Gastroesophageal sphincter (tissue), 4 donors: ENCODE data around the gene MPPED1. TPM values are rescaled to one million over a fixed set of nuclear protein-coding genes. Genes with fewer than 3 reads are reported as not detected.

ENCODE experiments used
- ATAC-seq: fragments of 150-250 bp; one replicate; pipeline ENCODE4 v1.9.1; 2016; ENCODE audit warnings: mild to moderate bottlenecking, moderate library complexity
- H3K27ac ChIP-seq, 4 donors: fragments of 200-600 bp; sonication (generic) in 3 of 4; 1 replicate in 3 of 4; 2 replicates in 1 of 4; pipeline ENCODE4 v1.5.1; 2016 to 2019
- H3K27me3 ChIP-seq: fragments of 200-600 bp; sonication (generic); one replicate; pipeline ENCODE4 v1.5.1; 2019
- H3K36me3 ChIP-seq, 2 donors: fragments of 200-600 bp; sonication (generic); one replicate each; pipeline ENCODE4 v1.5.1; 2019; ENCODE audit warnings: control low read depth in 1 of 2
- H3K4me1 ChIP-seq, 3 donors: fragments of 200-600 bp; sonication (generic); 1 replicate in 2 of 3; 2 replicates in 1 of 3; pipeline ENCODE4 v1.5.1; 2016 to 2019; ENCODE audit warnings: control low read depth in 2 of 3
- H3K4me3 ChIP-seq, 2 donors: fragments of 200-600 bp; sonication (generic); one replicate each; pipeline ENCODE4 v1.5.1; 2019; ENCODE audit warnings: mild to moderate bottlenecking in 1 of 2, moderate library complexity in 1 of 2
- H3K9me3 ChIP-seq, 3 donors: fragments of 200-600 bp; sonication (generic); one replicate each; pipeline ENCODE4 v1.5.1; 2017 to 2019; ENCODE audit warnings: control low read depth in 2 of 3
- EP300 ChIP-seq: sonication (generic); formaldehyde crosslinking; IDR thresholded peaks from one replicate; pipeline ENCODE4 v1.6.1; 2017; ENCODE audit warnings: antibody characterized with exemption, mild to moderate bottlenecking
- POLR2A ChIP-seq, 2 donors: fragments of 450-650 bp; IDR thresholded peaks; one replicate each; pipeline ENCODE4 v1.6.1; 2017; ENCODE audit warnings: antibody characterized with exemption in 2 of 2, mild to moderate bottlenecking in 2 of 2, moderate library complexity in 1 of 2
- POLR2AphosphoS5 ChIP-seq: sonication (generic); formaldehyde crosslinking; IDR thresholded peaks from one replicate; pipeline ENCODE4 v1.6.1; 2017; ENCODE audit warnings: antibody characterized with exemption
- WGBS, 2 donors: methylation state at CpG; one replicate each; pipeline ENCODE4 v1.1.5; 2018; ENCODE audit warnings: low coverage in 1 of 2; 5-methylcytosine and 5-hydroxymethylcytosine counted together
- total RNA-seq, 4 donors: library from RNA; depleted of rRNA; stranded (reverse); fragments of >200 nt; gene quantifications; one replicate each; pipeline ENCODE4 v1.1.0, GENCODE V29; 2016
- TF ChIP-seq, protein P1 (sequence below), 4 experiments: fragments of 200-600 bp in 2 of 4; fragments of 450-650 bp in 2 of 4; sonication (generic) in 1 of 4; IDR thresholded peaks; one replicate each; pipeline ENCODE4 v1.5.1; 2017 to 2019; ENCODE audit warnings: antibody characterized with exemption in 4 of 4, mild to moderate bottlenecking in 2 of 4, moderate library complexity in 2 of 4

The MPPED1 gene
- total RNA-seq, 4 donors from 2014 or later, result 0.13 TPM; not detected in 3

DNA sequence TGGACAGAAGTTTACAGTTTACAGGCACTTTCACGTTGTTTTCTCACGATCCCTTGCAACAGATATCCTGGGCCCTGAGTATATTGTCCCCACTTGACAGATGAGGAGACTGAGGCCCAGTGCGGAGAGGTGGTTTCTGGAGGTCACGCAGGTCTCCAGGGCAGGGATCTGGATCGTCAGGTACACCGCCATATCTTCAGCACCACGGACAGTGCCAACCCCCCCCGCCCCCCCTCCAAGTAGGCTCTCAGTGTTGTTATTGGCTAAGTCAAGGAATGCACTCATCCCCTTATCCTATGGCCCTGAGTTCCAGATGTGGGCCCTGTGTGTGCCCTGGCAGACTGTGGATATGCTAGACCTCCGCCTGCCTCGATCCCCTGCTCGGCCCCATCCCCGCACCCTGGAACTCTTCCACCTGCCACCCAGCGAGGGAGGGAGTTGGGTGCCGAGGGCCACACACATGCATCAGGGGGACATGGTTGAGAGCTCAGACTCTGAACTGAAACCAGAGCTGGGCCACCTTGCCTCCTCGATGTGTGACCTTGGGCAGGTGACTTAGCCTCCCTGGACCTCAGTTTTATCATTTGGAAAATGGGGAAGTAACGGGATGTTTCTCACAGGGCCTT lies 37.5 kb downstream of the MPPED1 start:
- H3K36me3 ChIP-seq, result no peaks in the 10 kb centered on the region
- no peak overlapping the region for H3K27ac ChIP-seq
- H3K9me3 ChIP-seq, result no peaks in the 10 kb centered on the region
- TF ChIP-seq EP300, result no peak
- no peak for TF ChIP-seq POLR2AphosphoS5
- no peak for TF ChIP-seq POLR2A (IDR thresholded peaks at IDR 0.05)
- TF ChIP-seq, protein P1, sequence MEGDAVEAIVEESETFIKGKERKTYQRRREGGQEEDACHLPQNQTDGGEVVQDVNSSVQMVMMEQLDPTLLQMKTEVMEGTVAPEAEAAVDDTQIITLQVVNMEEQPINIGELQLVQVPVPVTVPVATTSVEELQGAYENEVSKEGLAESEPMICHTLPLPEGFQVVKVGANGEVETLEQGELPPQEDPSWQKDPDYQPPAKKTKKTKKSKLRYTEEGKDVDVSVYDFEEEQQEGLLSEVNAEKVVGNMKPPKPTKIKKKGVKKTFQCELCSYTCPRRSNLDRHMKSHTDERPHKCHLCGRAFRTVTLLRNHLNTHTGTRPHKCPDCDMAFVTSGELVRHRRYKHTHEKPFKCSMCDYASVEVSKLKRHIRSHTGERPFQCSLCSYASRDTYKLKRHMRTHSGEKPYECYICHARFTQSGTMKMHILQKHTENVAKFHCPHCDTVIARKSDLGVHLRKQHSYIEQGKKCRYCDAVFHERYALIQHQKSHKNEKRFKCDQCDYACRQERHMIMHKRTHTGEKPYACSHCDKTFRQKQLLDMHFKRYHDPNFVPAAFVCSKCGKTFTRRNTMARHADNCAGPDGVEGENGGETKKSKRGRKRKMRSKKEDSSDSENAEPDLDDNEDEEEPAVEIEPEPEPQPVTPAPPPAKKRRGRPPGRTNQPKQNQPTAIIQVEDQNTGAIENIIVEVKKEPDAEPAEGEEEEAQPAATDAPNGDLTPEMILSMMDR (IDR thresholded peaks at IDR 0.05), result no peak
- 17 to 77% methylated on average over 3 of the region's 16 CpGs for WGBS, 2 donors
- ATAC-seq, result no peak
- no peaks in the 10 kb centered on the region for H3K4me1 ChIP-seq
- no peak overlapping the region for H3K4me3 ChIP-seq
- H3K27me3 ChIP-seq, result peaks cover 62% of the 10 kb centered on the region

DNA sequence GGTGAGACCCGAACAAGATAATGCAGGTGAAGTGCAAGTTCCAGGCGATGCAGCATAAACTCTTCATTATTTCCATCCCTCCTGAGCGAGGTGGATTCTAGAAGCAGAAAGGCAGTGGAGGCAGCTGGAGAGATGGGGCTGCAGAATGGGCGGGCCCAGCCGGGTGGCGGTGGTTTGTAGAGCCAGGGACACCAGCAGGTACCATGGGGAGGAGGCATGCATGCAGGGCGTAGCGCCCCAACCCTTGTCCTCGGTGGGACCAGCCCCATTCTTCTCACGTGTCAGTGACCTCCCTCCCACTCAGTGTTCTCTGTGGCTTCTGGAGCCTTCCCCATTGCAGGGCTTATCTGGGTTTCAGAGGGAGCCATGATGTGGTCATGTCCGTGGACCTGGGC lies 38.0 kb downstream of the MPPED1 start:
- Histone ChIP-seq H3K27me3 (peaks cover 67% of the 10 kb centered on the region), H3K4me1 (no peaks in the 10 kb centered on the region), H3K36me3 (no peaks in the 10 kb centered on the region), H3K9me3 (no peaks in the 10 kb centered on the region), H3K4me3 (no peak overlapping the region), H3K27ac (no peak overlapping the region)
- TF ChIP-seq POLR2A (IDR thresholded peaks at IDR 0.05) (no peak), EP300 (no peak), POLR2AphosphoS5 (no peak)
- TF ChIP-seq, protein P1 (IDR thresholded peaks at IDR 0.05), result no peak
- ATAC-seq, result no peak
- WGBS, 2 donors, result 73 to 92% methylated on average over 2 to 9 of the region's 11 CpGs

DNA sequence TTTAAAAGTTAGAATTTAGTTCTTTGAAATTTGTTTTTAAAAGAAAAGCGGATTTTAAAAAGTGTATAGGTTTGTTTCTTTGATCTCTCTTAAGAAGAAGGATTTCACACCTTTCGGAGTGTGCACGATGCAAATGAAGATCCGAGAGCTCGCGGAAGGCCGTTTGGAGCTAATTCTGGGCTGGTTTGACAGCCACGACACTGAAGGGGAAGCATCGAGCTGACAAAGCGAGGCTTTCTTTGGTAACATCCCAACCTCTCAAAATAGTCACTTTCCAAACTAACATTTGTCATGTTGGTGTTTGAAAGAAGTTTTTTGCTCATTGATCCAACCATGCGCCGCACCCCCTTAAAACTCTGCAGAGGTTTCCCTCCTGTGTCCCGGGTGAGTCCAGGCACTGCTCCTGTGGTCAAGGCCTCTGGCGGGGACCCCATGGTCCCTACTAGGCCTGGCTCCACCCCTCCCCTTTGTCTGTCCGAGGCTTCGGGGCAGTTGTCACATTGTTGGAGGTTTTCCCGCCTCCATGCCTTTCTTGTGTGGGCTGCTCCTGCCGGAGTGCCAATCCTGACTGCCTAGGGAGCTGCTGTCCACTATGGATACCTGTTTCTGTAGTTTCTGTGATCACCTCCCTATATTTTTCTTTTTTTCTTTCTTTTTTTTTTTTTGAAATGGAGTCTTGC lies 39.7 kb downstream of the MPPED1 start:
- TF ChIP-seq EP300, result no peak
- TF ChIP-seq, protein P1 (IDR thresholded peaks at IDR 0.05), result no peak
- TF ChIP-seq POLR2AphosphoS5, result no peak
- TF ChIP-seq POLR2A (IDR thresholded peaks at IDR 0.05), result no peak
- no peak overlapping the region for H3K27ac ChIP-seq
- no peaks in the 10 kb centered on the region for H3K36me3 ChIP-seq
- peaks cover 76% of the 10 kb centered on the region for H3K27me3 ChIP-seq
- H3K4me1 ChIP-seq, result no peaks in the 10 kb centered on the region
- 66 to 74% methylated on average over 12 to 15 of the region's 18 CpGs for WGBS, 2 donors
- ATAC-seq, result no peak
- H3K4me3 ChIP-seq, result no peak overlapping the region
- peaks cover 0 to 5% (median 0%) of the 10 kb centered on the region in 3 donors for H3K9me3 ChIP-seq

DNA sequence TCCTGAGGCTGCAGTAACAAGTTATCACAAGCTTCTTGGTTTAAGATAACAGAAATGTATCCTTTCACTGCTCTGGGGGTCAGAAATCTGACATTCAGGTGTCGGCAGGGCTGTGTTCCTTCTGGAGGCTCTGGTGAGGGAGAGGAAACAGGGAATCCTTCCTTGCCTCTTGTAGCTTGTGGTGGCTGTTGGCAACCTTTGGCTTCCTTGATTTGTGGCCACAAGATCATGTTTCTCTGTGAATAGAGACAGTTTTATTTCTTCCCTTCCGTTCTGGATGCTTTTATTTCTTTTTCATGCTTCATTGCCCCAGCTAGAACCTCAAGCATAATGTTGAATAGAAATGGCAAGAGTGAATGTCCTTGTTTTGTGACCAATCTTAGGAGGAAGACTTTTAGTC lies 44.0 kb downstream of the MPPED1 start:
- TF ChIP-seq POLR2AphosphoS5 (no peak), POLR2A (IDR thresholded peaks at IDR 0.05) (no peak), EP300 (no peak)
- TF ChIP-seq, protein P1 (IDR thresholded peaks at IDR 0.05), result no peak
- no peak overlapping the region for H3K4me3 ChIP-seq
- WGBS, 2 donors, result 20 to 33% methylated on average over 2 of the region's 2 CpGs
- ATAC-seq, result no peak
- H3K27ac ChIP-seq, result no peak overlapping the region
- no peaks in the 10 kb centered on the region for H3K36me3 ChIP-seq
- H3K27me3 ChIP-seq, result peaks cover 60% of the 10 kb centered on the region
- no peaks in the 10 kb centered on the region for H3K4me1 ChIP-seq
- peaks cover 0 to 16% (median 0%) of the 10 kb centered on the region in 3 donors for H3K9me3 ChIP-seq

DNA sequence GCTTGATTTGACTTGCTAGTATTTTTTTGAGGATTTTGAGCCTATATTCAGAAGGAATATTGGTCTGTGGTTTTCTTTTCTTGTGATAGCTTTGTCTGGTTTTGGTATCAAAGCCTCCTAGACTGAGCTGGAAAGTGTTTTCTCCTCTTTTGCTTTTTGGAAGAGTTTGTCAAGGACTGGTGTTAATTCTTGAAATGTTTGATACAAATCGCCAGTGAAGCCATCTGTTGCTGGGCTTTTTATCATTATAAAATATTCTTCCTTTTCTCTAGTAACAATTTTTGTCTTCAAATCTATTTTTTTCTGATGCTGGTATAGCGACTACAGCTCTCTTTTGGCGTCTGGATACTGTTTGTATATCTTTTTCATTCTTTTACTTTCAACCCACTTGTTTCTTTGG lies 45.2 kb downstream of the MPPED1 start:
- ATAC-seq, result no peak
- H3K27me3 ChIP-seq, result peaks cover 52% of the 10 kb centered on the region
- TF ChIP-seq POLR2AphosphoS5, result no peak
- TF ChIP-seq, protein P1 (IDR thresholded peaks at IDR 0.05), result no peak
- no peak for TF ChIP-seq EP300
- H3K27ac ChIP-seq, result no peak overlapping the region
- 70 to 77% methylated on average over 3 of the region's 3 CpGs for WGBS, 2 donors
- peaks cover 0 to 27% (median 0%) of the 10 kb centered on the region in 3 donors for H3K9me3 ChIP-seq
- H3K4me1 ChIP-seq, result no peaks in the 10 kb centered on the region
- H3K36me3 ChIP-seq, result no peaks in the 10 kb centered on the region
- no peak overlapping the region for H3K4me3 ChIP-seq
